K562 (cell line): ENCODE measurements around the gene MUC15. TPM values are rescaled to one million over a fixed set of nuclear protein-coding genes. Genes with fewer than 3 reads are reported as not detected.

Experiments used
- ATAC-seq: fragments of 200-7000 bp; cut with Tn5 transposase; 3 replicates; pipeline ENCODE4 v1.9.1; 2020; ENCODE audit warnings: moderate library complexity
- BruUV-seq: library from RNA; stranded (reverse); fragments of 400-500 nt; replicated peaks from 2 replicates; lab custom pipeline; 2021; lab: Mats Ljungman, UMichigan
- CTCF ChIA-PET: fragments of 300-600 bp; formaldehyde crosslinking; extraction: SDS; loops from one replicate; lab custom pipeline; 2021; ENCODE audit warnings: low intra/inter-chr PET ratio; lab: Yijun Ruan, JAX
- POLR2A ChIA-PET: fragments of 300-600, 350-650 bp; sonication (Branson Sonifier 250); formaldehyde crosslinking; extraction: SDS; loops from one replicate; lab custom pipeline; 2021; ENCODE audit warnings: antibody characterized with exemption, inconsistent platforms; lab: Yijun Ruan, JAX
- DNase-seq, 4 experiments: peaks; one replicate each; pipeline versions ENCODE4 v3.0.0 to v3.0.0-alpha.2; 2011 to 2018; ENCODE audit warnings: low spot score in 3 of 4, mixed read lengths in 3 of 4; ENCODE audit errors: extremely low read depth in 1 of 4
- FAIRE-seq: peaks from 2 replicates; lab custom pipeline; 2011; peaks lifted over from hg19 to GRCh38; lab: Jason Lieb, UNC
- H2AFZ ChIP-seq: 2 replicates; pipeline ENCODE4 v1.6.0; 2011; ENCODE audit warnings: low read depth, low read length, control low read depth, inconsistent platforms
- H3K27ac ChIP-seq: fragments of 200-600 bp; 3 replicates; pipeline ENCODE4 v1.8.0; 2011; ENCODE audit warnings: low read depth, mild to moderate bottlenecking, control low read depth, inconsistent platforms, low read length, moderate library complexity, mixed read lengths; ENCODE audit errors: extremely low read depth
- H3K27me3 ChIP-seq, 2 experiments: fragments of 300-600 bp in 1 of 2; 2 replicates in 1 of 2; 3 replicates in 1 of 2; pipeline versions ENCODE4 v1.6.0 to v1.8.0; 2011; ENCODE audit warnings: inconsistent platforms in 2 of 2, low read length in 2 of 2, mild to moderate bottlenecking in 1 of 2, mixed read lengths in 1 of 2, moderate library complexity in 1 of 2; ENCODE audit not compliant: control insufficient read depth in 2 of 2, insufficient read depth in 2 of 2
- H3K36me3 ChIP-seq: fragments of 300-600 bp; 3 replicates; pipeline ENCODE4 v1.8.0; 2011; ENCODE audit warnings: mild to moderate bottlenecking, low read length, inconsistent platforms; ENCODE audit not compliant: control insufficient read depth, insufficient read depth
- H3K4me1 ChIP-seq, 2 experiments: fragments of 200-600 bp in 1 of 2; replicated peaks in 1 of 2; 2 replicates in 1 of 2; 3 replicates in 1 of 2; pipeline versions ENCODE4 v1.5.1 to v1.8.0; 2011; ENCODE audit warnings: inconsistent platforms in 2 of 2, low read length in 2 of 2, mild to moderate bottlenecking in 1 of 2, mixed read lengths in 1 of 2, moderate library complexity in 1 of 2; ENCODE audit not compliant: control insufficient read depth in 2 of 2, insufficient read depth in 2 of 2
- H3K4me2 ChIP-seq: 2 replicates; pipeline ENCODE4 v1.6.1; 2011; ENCODE audit warnings: low read length, control low read depth, inconsistent platforms, mixed read lengths; ENCODE audit not compliant: insufficient read depth
- H3K4me3 ChIP-seq: fragments of 200-600 bp; sonication (generic), shearing (Covaris generic); 2 replicates; pipeline ENCODE4 v1.5.1; 2016; ENCODE audit warnings: control low read depth, inconsistent platforms
- H3K79me2 ChIP-seq: fragments of 200-600 bp; 3 replicates; pipeline ENCODE4 v1.8.0; 2011; ENCODE audit warnings: low read length, inconsistent platforms; ENCODE audit not compliant: control insufficient read depth, insufficient read depth
- H3K9ac ChIP-seq, 2 experiments: 2 replicates each; pipeline versions ENCODE4 v1.6.0 to v1.6.1; 2011; ENCODE audit warnings: low read depth in 2 of 2, low read length in 2 of 2, control low read depth in 1 of 2, inconsistent platforms in 1 of 2, mild to moderate bottlenecking in 1 of 2, mixed read lengths in 1 of 2; ENCODE audit not compliant: insufficient read depth in 1 of 2
- H3K9me1 ChIP-seq: one replicate; pipeline ENCODE4 v1.6.0; 2011; ENCODE audit warnings: inconsistent platforms, mild to moderate bottlenecking, low read length, moderate library complexity; ENCODE audit not compliant: control insufficient read depth, insufficient read depth
- H3K9me3 ChIP-seq: replicated peaks from 2 replicates; pipeline ENCODE4 v1.5.1; 2011; ENCODE audit warnings: low read depth, low read length, inconsistent platforms; ENCODE audit not compliant: control insufficient read depth, insufficient read depth
- H4K20me1 ChIP-seq: replicated peaks from 2 replicates; pipeline ENCODE4 v1.6.1; 2011; ENCODE audit warnings: low read length, inconsistent platforms, mixed read lengths; ENCODE audit not compliant: control insufficient read depth, insufficient read depth
- CHD2 ChIP-seq: IDR thresholded peaks from 2 replicates; pipeline ENCODE4 v1.6.1; 2011; ENCODE audit warnings: low read depth, low read length
- RAD21 ChIP-seq, 2 experiments: fragments of 250-450 bp in 1 of 2; fragments of 450-650 bp in 1 of 2; sonication (Bioruptor Pico) in 1 of 2; formaldehyde crosslinking in 1 of 2; IDR thresholded peaks in 1 of 2; conservative IDR thresholded peaks in 1 of 2; 2 replicates each; pipeline versions ENCODE4 v1.4.0 to v1.8.0; 2020 to 2022; ENCODE audit warnings: mild to moderate bottlenecking in 2 of 2, moderate library complexity in 1 of 2
- WGBS: fragments of 100-300 bp; shearing (Covaris generic); methylation state at CpG from one replicate; pipeline ENCODE4 v1.1.6; 2016; ENCODE audit warnings: low coverage, mixed read lengths; ENCODE audit not compliant: insufficient coverage; ENCODE audit errors: missing lambda C conversion rate; 5-methylcytosine and 5-hydroxymethylcytosine counted together
- in situ Hi-C: fragments of 300-500 bp; cut with MboI; formaldehyde crosslinking; loops from 4 replicates; pipeline ENCODE4 v1.15.0; 2018; ENCODE audit warnings: inconsistent platforms, mixed read lengths
- intact Hi-C: fragments of 100-400 bp; cut with micrococcal nuclease; formaldehyde crosslinking; loops from 2 replicates; pipeline ENCODE4 v1.14.2; 2022
- polyA plus RNA-seq, 8 experiments: library from polyadenylated mRNA; depleted of rRNA in 4 of 8; stranded (reverse) in 5 of 8; unstranded in 3 of 8; fragments of >200 nt; fragmentation: Nextera tagmentation in 2 of 8; fragmentation: Illumina TruSeq in 1 of 8; extraction: Ambion mirVana in 2 of 8; extraction: Trizol in 1 of 8; gene quantifications; 2 replicates each; pipeline versions ENCODE4 v1.2.1 to v1.2.3, GENCODE V29; 2011 to 2014; ENCODE audit warnings: inconsistent platforms in 1 of 8, missing spikeins in 1 of 8
- total RNA-seq, 7 experiments: library from RNA; depleted of rRNA in 6 of 7; stranded (reverse); fragments of >200 nt in 6 of 7; fragmentation: Illumina TruSeq in 2 of 7; extraction: Trizol in 2 of 7; gene quantifications; 2 replicates each; pipeline versions ENCODE4 v1.2.1 to v1.2.3, GENCODE V29; 2011 to 2021; ENCODE audit warnings: low replicate concordance in 1 of 7
- TF ChIP-seq, protein P1 (sequence below), 3 experiments: IDR thresholded peaks in 2 of 3; conservative IDR thresholded peaks in 1 of 3; 2 replicates each; pipeline ENCODE4 v1.5.1; 2011 to 2012; ENCODE audit warnings: low read length in 3 of 3, mild to moderate bottlenecking in 3 of 3, control low read depth in 2 of 3, improper control_type of control experiment in 1 of 3, inconsistent platforms in 1 of 3, low read depth in 1 of 3, mixed read lengths in 1 of 3, moderate library complexity in 1 of 3; ENCODE audit not compliant: insufficient read depth in 2 of 3
- TF ChIP-seq, protein P2 (sequence below): fragments of 450-650 bp; formaldehyde crosslinking; IDR thresholded peaks from 2 replicates; pipeline ENCODE4 v1.4.0; 2020; ENCODE audit warnings: mild to moderate bottlenecking, mixed read lengths

MUC15 gene
- total and polyA plus RNA-seq, 9 of the 15 experiments (the other 6 are each of a cell fraction or from before 2014, with no cell fraction given) = 0.36 to 1.4 (median 0.65) TPM; not detected in 1

DNA sequence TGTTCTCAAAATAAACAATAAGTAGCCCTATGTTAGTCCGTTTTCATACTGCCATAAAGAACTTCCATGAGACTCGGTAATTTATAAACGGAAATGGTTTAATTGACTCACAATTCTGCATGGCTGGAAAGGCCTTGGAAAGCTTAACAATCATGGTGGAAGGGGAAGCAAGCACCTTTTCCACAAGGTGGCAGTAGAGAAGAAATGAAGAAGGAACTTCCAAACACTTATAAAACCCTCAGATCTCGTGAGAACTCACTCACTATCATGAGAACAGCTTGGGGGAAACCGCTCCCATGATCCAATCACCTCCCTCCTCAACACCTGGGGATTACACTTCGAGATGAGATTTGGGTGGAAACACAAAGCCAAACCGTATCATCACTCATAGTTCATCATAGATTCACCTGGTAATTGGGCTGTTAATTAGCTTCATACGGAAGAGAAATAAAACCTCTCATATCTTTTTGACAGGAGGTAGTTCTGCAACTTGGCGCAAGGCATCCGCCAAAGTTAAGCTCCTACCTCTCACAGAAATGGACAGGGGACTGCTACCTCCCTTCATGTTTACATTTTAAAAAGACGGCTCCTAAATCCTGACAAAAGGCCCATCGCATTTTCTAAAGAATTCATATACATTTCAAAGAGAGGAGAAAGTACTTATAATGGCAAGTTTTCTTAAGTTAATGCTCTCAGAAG, 49.0 kb downstream of the MUC15 start:
- POLR2A ChIA-PET = interaction anchor here (1.7 kb wide), 1 partner anchor 11 kb away, joined by 4 read pairs; no protein-coding TSS in a partner anchor
- no peaks in the 10 kb centered on the region for H3K36me3 ChIP-seq
- ATAC-seq = no peak
- no peaks in the 10 kb centered on the region for H4K20me1 ChIP-seq
- DNase-seq = peak in 1 of 4 experiments; percentile 7
- no peaks in the 10 kb centered on the region for H3K79me2 ChIP-seq
- 2% methylated on average over 12 of the region's 12 CpGs for WGBS
- no peak overlapping the region for H3K9ac ChIP-seq
- H3K4me2 ChIP-seq = no peak overlapping the region
- H3K4me3 ChIP-seq = no peak overlapping the region
- H3K4me1 ChIP-seq = no peaks in the 10 kb centered on the region
- in situ Hi-C loops (no loop called here), intact Hi-C loops (loop anchor here (10.0 kb wide), 1 partner anchor 632 kb away; no protein-coding TSS in a partner anchor)
- no peak for FAIRE-seq
- peaks cover 1% of the 10 kb centered on the region; the same call in 1 of the 2 replicates for H3K9me3 ChIP-seq
- no peak overlapping the region for H2AFZ ChIP-seq
- TF ChIP-seq RAD21 (CRISPR knock-in tag; conservative IDR thresholded peaks at IDR 0.05 in 1 of 2, IDR thresholded peaks at IDR 0.05 in 1 of 2) (peak; percentile 43 to 57), CHD2 (0 out of 2 replicates have a peak, but pooled peaks have one; percentile 33)
- TF ChIP-seq, protein P1, sequence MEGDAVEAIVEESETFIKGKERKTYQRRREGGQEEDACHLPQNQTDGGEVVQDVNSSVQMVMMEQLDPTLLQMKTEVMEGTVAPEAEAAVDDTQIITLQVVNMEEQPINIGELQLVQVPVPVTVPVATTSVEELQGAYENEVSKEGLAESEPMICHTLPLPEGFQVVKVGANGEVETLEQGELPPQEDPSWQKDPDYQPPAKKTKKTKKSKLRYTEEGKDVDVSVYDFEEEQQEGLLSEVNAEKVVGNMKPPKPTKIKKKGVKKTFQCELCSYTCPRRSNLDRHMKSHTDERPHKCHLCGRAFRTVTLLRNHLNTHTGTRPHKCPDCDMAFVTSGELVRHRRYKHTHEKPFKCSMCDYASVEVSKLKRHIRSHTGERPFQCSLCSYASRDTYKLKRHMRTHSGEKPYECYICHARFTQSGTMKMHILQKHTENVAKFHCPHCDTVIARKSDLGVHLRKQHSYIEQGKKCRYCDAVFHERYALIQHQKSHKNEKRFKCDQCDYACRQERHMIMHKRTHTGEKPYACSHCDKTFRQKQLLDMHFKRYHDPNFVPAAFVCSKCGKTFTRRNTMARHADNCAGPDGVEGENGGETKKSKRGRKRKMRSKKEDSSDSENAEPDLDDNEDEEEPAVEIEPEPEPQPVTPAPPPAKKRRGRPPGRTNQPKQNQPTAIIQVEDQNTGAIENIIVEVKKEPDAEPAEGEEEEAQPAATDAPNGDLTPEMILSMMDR (IDR thresholded peaks at IDR 0.05 in 2 of 3, conservative IDR thresholded peaks at IDR 0.05 in 1 of 3; ENCODE audit: insufficient read depth in 2 of 3, low read depth in 1 of 3, low read length in 3 of 3) = peak in 1 of 3 experiments; percentile 19; a peak in 2 of 6 replicates
- TF ChIP-seq, protein P2, sequence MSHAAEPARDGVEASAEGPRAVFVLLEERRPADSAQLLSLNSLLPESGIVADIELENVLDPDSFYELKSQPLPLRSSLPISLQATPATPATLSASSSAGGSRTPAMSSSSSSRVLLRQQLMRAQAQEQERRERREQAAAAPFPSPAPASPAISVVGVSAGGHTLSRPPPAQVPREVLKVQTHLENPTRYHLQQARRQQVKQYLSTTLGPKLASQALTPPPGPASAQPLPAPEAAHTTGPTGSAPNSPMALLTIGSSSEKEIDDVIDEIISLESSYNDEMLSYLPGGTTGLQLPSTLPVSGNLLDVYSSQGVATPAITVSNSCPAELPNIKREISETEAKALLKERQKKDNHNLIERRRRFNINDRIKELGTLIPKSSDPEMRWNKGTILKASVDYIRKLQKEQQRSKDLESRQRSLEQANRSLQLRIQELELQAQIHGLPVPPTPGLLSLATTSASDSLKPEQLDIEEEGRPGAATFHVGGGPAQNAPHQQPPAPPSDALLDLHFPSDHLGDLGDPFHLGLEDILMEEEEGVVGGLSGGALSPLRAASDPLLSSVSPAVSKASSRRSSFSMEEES (CRISPR knock-in tag) = no peak
- H3K27ac ChIP-seq = no peak overlapping the region
- no TSS peak for BruUV-seq
- no peaks in the 10 kb centered on the region for H3K27me3 ChIP-seq
- CTCF ChIA-PET = no interaction called here
- H3K9me1 ChIP-seq = no peaks in the 10 kb centered on the region
